Measurements from ENCODE around the gene R3HCC1L.

R3HCC1L gene

DNA sequence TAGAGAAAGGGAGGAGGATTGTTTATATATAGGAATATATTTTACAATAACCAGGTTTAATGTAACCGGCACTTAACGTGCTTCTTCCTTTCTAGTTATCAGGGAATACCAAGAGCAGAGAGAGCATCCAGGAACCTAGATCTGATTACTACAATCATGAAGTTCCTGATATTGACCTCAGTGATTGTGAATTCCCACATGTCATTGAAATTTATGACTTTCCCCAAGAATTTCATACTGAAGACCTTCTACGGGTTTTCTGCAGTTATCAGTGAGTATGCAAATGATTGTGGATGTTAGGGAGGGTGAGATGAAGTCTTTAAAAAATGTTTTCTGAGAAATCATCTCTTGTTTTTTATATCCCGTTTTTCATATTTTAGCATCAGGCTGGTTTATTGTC is 97.0 kb downstream of the R3HCC1L start:
- DNase-seq (ENCODE audit: low read depth) = no peak

GRCh38 chr10:98235846-98236245 is 101.4 kb downstream of the R3HCC1L start:
- no peak for DNase-seq (ENCODE audit: low read depth)

DNA sequence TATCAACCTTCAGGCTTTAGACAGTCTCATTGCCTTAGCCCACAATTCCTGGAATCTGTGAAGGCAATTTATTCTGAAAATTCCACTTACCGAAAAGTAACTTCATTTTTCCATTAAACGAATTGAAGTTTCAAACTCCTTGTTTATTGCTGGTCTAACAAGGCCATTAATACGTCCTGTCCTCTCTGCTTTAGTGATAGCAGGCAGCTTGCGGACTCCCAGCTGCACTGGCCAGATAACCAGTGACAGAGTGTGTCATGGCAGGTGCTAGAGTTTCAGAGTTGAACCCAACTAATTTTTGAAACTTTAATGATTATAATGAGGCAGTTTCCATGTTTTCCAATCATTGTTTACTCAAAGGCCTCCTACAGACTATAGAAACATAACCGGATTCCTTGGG is 102.4 kb downstream of the R3HCC1L start:
- DNase-seq (ENCODE audit: low read depth) = no peak

DNA sequence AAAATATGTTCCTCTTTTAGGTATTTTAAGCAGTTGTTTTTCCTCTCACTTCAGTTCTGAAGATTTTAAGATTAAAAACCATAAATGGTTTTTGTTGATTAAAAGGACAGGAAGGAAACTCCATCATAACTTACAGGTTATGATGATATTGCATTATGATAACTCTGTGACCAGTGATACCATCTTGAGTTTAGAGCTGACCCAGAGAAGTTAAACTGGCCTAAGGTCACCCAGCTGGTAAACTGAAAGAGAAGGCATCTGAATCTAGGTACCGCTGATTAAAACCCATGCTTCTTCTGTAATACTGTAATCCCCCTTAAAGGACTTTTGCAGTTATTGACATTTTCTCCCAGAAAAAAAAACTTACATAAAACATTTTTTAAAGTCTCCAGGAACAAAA is 103.9 kb downstream of the R3HCC1L start:
- no peak for DNase-seq (ENCODE audit: low read depth)

GRCh38 chr10:98240524-98240923 is 106.1 kb downstream of the R3HCC1L start:
- no peak for DNase-seq (ENCODE audit: low read depth)

- no peak for DNase-seq (ENCODE audit: low read depth)
These were observed 108.4 kb downstream of the R3HCC1L start for GRCh38 chr10:98242823-98243222.

GRCh38 chr10:98244141-98244540 is 109.7 kb downstream of the R3HCC1L start:
- no peak for DNase-seq (ENCODE audit: low read depth)

DNA sequence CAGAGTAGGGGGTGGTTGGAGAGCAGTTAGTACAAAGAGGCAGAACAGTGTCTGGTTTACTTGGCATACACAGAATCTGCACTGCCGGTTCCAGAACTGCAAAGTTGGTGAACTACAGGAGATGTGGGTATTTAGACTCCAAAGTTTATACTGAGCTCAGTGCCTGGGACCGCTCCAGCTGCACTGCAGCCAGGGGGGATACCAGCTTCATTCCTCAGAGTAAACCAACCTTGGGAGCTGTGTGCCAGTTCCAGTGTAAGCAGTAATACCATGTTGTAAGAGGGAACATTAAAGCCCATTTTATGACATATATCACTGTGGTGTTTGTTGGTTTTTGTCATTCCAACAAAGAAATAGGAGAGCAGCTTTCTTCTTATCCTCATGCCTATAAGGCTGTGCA is 110.1 kb downstream of the R3HCC1L start:
- DNase-seq (ENCODE audit: low read depth) = no peak

DNA sequence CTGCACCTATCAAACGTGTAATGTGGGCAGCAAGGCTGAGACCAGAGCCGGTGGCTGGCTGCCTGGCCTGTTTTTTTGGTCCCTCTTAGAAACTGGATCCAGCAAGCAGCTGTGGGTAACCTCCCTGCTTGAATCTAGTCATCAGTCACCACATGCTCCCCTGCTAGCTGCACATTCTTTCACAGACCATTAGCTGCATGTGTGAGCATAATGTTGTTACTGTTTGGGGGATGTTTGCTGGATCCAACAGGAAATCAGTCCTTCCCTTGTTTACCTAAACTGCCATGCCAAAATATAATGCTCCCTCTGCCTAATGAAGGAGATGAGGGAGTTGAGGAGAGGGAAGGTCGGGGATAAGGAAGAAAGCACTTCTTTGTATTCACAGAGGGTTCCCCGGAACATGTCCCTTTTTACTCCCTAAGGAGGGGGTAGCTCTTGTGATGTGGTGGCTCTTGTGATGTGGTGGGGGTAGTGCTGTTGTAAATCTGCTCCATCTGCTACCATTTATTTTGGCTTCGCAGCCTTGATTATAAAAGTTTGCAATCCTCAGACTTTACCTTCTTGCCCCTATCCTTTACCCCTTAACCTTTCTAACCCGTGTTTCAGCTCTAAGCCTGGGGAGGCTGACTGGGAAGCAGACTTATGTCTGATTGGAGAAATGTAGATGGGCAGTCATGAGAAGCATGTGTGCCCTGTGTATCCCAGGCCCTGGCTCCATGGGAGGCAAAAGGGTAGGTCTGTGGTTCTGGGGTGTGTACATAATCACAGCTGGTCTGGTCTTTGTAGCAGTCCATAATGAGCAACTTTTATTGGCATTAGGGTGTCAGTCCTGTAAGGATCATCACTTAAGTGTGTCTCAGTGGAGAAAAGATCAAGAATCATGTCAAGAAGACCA is 112.7 kb downstream of the R3HCC1L start:
- no peak for DNase-seq (ENCODE audit: low read depth)

DNA sequence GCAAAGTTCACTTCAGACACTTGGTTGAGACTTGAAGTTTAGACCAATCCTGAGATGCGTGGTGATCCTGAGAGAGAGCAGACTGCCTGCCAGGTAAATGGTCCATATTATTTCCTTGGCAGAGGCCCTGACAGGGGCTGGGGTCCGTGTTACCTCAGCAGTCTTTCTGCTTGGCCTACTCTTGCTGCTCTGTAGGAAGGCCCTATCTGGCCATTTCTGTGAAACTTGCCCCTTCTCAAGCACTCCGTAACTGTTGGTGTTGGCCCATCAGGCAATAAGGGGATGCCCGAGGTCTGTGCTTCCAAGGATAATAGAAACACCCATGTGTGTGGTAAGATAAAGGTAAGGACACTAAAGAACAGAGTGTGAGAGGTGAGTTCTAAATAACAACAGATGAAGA is 113.6 kb downstream of the R3HCC1L start:
- no peak for DNase-seq (ENCODE audit: low read depth)

- DNase-seq (ENCODE audit: low read depth) = no peak
These were observed 114.7 kb downstream of the R3HCC1L start for GRCh38 chr10:98249134-98249533.

- no peak for DNase-seq (ENCODE audit: low read depth)
These were observed 116.9 kb downstream of the R3HCC1L start for GRCh38 chr10:98251399-98251798.

- no peak for DNase-seq (ENCODE audit: low read depth)
These were observed 118.0 kb downstream of the R3HCC1L start for GRCh38 chr10:98252464-98252863.

DNA sequence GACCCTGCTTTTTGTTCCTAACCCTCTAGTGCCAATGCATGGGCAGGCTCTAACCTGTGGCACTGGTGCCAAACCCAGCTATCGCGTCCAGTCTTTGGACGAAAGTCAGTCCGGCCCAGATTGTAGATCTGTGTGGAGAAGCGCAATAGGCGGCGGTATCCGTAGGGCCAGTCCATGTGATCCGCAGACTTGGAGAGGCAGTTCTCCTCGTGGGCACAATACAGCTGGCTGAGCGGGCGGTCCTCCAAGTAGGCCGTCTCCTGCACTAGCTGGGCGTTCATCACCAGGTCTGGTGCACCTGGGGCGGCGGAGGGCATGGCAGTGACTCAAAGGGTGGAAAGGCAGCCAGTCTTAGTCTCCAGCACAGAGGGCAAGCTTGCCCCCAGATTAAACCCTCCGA is 119.0 kb downstream of the R3HCC1L start:
- no peak for DNase-seq (ENCODE audit: low read depth)

- DNase-seq (ENCODE audit: low read depth) = no peak
These were observed 119.9 kb downstream of the R3HCC1L start for GRCh38 chr10:98254234-98254974.

GRCh38 chr10:98255146-98255877 is 120.9 kb downstream of the R3HCC1L start:
- DNase-seq (ENCODE audit: low read depth) = no peak

GRCh38 chr10:98256692-98257091 is 122.2 kb downstream of the R3HCC1L start:
- DNase-seq (ENCODE audit: low read depth) = no peak

DNA sequence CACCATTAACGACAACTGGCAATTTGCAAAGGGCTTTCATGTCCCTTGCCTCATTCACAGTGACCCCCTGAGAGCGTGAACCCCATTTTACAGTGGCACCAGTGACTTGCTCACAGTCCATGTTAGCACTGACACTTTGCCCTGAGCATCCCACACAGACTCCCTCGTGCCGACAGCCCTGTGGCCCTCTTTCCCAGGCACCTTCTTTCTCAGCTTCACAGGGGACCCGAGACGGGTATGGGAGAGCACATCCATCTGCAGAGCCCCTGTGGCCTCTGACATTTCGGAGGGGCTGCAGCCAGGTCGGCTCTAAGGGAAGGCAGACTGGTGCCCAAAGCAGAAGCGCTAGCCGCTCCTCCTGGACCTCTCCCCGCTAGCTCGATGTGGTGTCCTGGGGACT is 122.7 kb downstream of the R3HCC1L start:
- no peak for DNase-seq (ENCODE audit: low read depth)

DNA sequence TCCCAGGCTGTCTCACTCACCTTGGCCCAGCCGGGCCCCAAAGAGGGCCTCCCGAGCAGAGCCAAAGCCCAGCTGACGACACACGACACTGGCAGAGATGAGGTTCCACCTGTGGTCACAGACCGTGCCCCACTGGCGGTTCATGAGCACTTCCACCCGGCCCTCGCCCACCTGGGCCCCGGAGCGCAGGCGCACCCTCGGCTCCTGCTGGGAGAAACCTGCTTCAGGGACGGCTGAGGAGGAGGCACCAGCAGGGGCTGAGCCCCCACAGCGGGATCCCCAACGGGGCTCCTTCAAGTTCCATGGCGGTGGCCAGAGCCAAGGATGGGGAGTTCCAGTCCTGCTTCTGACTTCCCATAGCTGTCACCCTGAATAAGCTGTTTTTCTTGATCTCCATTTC is 123.5 kb downstream of the R3HCC1L start:
- no peak for DNase-seq (ENCODE audit: low read depth)

GRCh38 chr10:98258683-98259454 is 124.4 kb downstream of the R3HCC1L start:
- no peak for DNase-seq (ENCODE audit: low read depth)

DNA sequence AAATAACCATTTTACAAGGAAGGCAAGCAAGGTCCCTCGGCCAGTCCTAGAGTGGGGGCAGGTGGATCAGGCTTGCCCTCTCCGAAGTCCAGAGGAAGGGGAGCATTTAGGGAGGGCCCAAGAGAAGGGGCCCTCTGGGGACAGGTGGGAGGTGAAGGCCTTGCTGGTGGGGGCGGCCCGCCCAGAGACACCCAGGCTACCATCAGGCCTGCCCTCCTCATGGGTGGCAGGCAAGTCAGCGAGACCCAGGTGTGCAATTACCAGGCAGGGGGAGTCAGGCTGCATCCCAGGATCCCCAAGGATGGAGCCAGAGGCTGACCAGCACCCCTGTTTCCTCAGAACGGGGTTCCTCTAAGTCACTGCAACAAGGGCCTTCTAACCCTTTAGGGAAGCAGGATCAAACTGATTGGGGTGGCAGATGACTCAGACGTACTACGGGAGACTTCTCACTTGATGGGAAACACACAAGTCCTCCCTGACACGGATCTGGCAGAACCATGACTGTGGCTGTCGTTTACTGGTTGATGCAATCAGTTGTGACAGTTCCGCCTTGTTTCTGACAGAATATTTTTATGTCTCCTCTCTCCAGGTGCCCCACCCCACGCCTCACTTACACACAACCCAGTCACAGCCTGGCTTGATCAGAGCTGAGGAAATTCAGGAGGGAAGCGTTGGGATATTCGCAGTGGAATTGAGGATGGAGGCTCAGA is 125.3 kb downstream of the R3HCC1L start:
- no peak for DNase-seq (ENCODE audit: low read depth)
